Measurements from ENCODE around the gene PVALEF. TPM values are rescaled to one million over a fixed set of nuclear protein-coding genes. Genes with fewer than 3 reads are reported as not detected.

Gene PVALEF
- total and polyA plus RNA-seq, 2 of the 8 experiments (the other 6 are each of a cell fraction or from before 2014, with no cell fraction given): 0.03 TPM; not detected in 1

DNA sequence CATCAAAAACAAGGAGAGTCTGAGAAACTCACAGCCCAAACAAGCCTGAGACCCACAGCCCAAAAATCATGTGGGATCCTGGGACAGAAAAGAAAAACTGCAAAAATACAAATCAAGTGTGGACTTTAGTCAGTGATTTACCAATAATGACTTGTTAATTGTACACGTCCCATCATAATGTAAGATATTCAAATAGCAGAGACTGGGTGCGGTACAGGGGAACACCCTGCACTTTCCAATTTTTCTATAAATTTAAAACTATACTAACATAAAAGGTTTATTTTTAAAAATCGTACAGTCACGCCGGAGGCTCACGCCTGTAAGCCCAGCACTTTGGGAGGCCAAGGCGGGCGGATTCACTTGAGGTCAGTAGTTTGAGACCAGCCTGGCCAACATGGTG lies 48.7 kb downstream of the PVALEF start:
- CTCF ChIA-PET (ENCODE audit: partially characterized antibody): no interaction called here
- no peak for DNase-seq (ENCODE audit: low read depth in 1 of 2, low spot score in 2 of 2)
- Histone ChIP-seq H2BK5ac (ENCODE audit: low read depth, low read length) (no peak overlapping the region), H4K91ac (replicated peaks; ENCODE audit: insufficient read length, low read length) (no peak overlapping the region), H3K23ac (ENCODE audit: insufficient read length) (no peak overlapping the region), H2AFZ (ENCODE audit: low read length) (no peak overlapping the region), H3K56ac (replicated peaks; ENCODE audit: insufficient read length, low read depth, low read length) (no peak overlapping the region), H3K79me1 (ENCODE audit: low read depth, low read length) (peaks cover 16% of the 10 kb centered on the region), H3K9me3 (ENCODE audit: insufficient read depth in 2 of 2, low read depth in 1 of 2, low read length in 1 of 2) (no peaks in the 10 kb centered on the region), H3K27ac (ENCODE audit: low read depth, low read length) (no peak overlapping the region), H2BK12ac (ENCODE audit: low read depth, low read length) (no peak overlapping the region), H3K23me2 (ENCODE audit: low read depth, low read length) (no peaks in the 10 kb centered on the region), H2BK20ac (ENCODE audit: low read length) (no peak overlapping the region), H3K36me3 (ENCODE audit: control insufficient read depth in 2 of 4, insufficient read depth in 4 of 4, low read length in 3 of 4) (no peaks in the 10 kb centered on the region; a peak in 1 of 8 replicates), H3K9ac (replicated peaks in 1 of 4; ENCODE audit: extremely low read depth in 1 of 4, low read depth in 3 of 4, low read length in 3 of 4) (no peak overlapping the region), H2BK120ac (replicated peaks; ENCODE audit: low read depth, low read length) (no peak overlapping the region), H3K27me3 (replicated peaks in 1 of 4; ENCODE audit: control insufficient read depth in 3 of 4, extremely low read depth in 1 of 4, insufficient read depth in 3 of 4, low read length in 3 of 4) (no peaks in the 10 kb centered on the region), H3K4me3 (ENCODE audit: extremely low read depth in 1 of 4, insufficient read depth in 2 of 4, low read depth in 3 of 4, low read length in 4 of 4) (no peak overlapping the region), H3K4me2 (ENCODE audit: insufficient read depth in 1 of 2, low read depth in 2 of 2, low read length in 2 of 2) (no peak overlapping the region), H3K4me1 (replicated peaks in 1 of 4; ENCODE audit: control insufficient read depth in 3 of 4, insufficient read depth in 4 of 4, low read length in 3 of 4) (no peaks in the 10 kb centered on the region; a peak in 1 of 7 replicates), H4K5ac (ENCODE audit: insufficient read length, low read depth, low read length) (no peak overlapping the region), H4K8ac (ENCODE audit: extremely low read depth, insufficient read depth, low read length) (no peak overlapping the region), H2AK5ac (ENCODE audit: low read depth, low read length) (no peak overlapping the region), H3K79me2 (ENCODE audit: control insufficient read depth in 1 of 2, insufficient read depth in 2 of 2, low read length in 2 of 2) (no peaks in the 10 kb centered on the region; a peak in 2 of 4 replicates), H3K14ac (ENCODE audit: insufficient read length) (no peak overlapping the region), H3K4ac (replicated peaks; ENCODE audit: insufficient read length, low read depth, low read length) (no peak overlapping the region), H4K20me1 (replicated peaks in 1 of 2; ENCODE audit: control insufficient read depth in 1 of 2, insufficient read depth in 2 of 2, low read length in 2 of 2) (peaks cover 3 to 9% of the 10 kb centered on the region in 2 experiments), H2BK15ac (ENCODE audit: low read length) (no peak overlapping the region), H3K18ac (ENCODE audit: extremely low read depth, low read length) (no peak overlapping the region)
- TF ChIP-seq, protein P1, sequence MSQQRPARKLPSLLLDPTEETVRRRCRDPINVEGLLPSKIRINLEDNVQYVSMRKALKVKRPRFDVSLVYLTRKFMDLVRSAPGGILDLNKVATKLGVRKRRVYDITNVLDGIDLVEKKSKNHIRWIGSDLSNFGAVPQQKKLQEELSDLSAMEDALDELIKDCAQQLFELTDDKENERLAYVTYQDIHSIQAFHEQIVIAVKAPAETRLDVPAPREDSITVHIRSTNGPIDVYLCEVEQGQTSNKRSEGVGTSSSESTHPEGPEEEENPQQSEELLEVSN (IDR thresholded peaks at IDR 0.05): no peak
- no peak for TF ChIP-seq ZNF274 (IDR thresholded peaks at IDR 0.05; ENCODE audit: borderline replicate concordance, extremely low read depth, low read length)
- TF ChIP-seq CEBPB (IDR thresholded peaks at IDR 0.05; ENCODE audit: low read depth, low read length): no peak
- no peak for TF ChIP-seq RNF2 (IDR thresholded peaks at IDR 0.05; ENCODE audit: borderline replicate concordance, low read depth, low read length, missing control alignments, poor library complexity, severe bottlenecking)
- no peak for TF ChIP-seq HDAC2 (IDR thresholded peaks at IDR 0.05; ENCODE audit: borderline replicate concordance in 1 of 2, low read depth in 2 of 2, low read length in 2 of 2)
- WGBS, 2 experiments (ENCODE audit: extremely low coverage in 1 of 2, insufficient coverage in 1 of 2, insufficient read length in 1 of 2, insufficient replicate concordance in 2 of 2, low coverage in 1 of 2, low lambda C conversion rate in 2 of 2, missing lambda C conversion rate in 1 of 2): 97% methylated on average over 8 of the region's 8 CpGs; no CpG with 5 or more reads in 1 of the 2 experiments
- POLR2A ChIA-PET (ENCODE audit: partially characterized antibody): no interaction called here
- FAIRE-seq: no peak
